Stimulated activated CD8-positive, alpha-beta memory T cell treated with anti-CD3 and anti-CD28 coated beads, Interleukin-4, amount 100 ng/mL, for 1 hour (primary cell): ENCODE data around the gene SCUBE2.

Source experiments
- DNase-seq, 2 donors: peaks; one replicate each; pipeline ENCODE4 v3.0.0-alpha.2; 2020; ENCODE audit warnings: low read depth in 2 of 2, low spot score in 1 of 2

The SCUBE2 gene

GRCh38 chr11:9047964-9048523 is 43.4 kb downstream of the SCUBE2 start:
- DNase-seq: no peak

DNA sequence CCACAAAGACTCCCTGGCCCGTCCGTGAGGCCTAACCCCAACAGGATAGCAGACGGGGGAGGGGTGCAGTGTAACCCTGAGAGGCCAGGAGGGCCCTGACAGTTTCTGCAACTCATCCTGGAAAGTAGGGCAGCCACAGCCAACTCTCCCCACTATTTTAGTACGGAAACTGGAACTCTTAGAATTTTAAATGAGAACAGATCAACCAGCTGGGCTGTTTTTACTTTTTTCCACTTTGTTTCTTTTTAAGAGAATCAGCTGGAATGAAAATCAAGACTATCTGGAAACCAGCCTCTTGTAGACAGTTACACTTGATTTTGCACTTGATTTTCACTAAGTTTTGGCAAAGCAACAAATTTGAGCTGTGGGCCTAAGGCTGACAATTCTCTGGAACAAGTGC is 44.9 kb downstream of the SCUBE2 start:
- no peak for DNase-seq

- DNase-seq: no peak
Observed at GRCh38 chr11:9042488-9042887, 48.9 kb downstream of the SCUBE2 start.

- DNase-seq: no peak
Observed at GRCh38 chr11:9041747-9042146, 49.7 kb downstream of the SCUBE2 start.

GRCh38 chr11:9040410-9040809 is 51.0 kb downstream of the SCUBE2 start:
- no peak for DNase-seq

DNA sequence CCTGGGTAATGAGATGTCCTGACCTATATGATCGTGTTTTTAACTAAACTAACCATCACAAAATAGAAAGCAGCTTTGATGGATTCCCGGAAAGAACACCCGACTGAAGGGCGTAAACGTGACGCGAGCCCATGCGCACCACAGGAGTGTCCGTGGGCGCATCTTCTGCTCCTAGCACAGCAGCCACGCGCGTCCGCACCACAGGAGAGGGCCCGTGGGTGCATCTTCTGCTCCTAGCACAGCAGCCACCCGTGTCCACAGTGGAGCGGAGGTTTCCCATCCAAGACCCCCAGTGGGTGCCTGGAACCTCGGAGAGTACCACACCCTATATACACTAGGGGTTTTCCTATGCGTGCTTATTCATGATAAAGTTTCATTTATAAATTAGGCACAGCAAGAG is 51.5 kb downstream of the SCUBE2 start:
- DNase-seq: no peak

DNA sequence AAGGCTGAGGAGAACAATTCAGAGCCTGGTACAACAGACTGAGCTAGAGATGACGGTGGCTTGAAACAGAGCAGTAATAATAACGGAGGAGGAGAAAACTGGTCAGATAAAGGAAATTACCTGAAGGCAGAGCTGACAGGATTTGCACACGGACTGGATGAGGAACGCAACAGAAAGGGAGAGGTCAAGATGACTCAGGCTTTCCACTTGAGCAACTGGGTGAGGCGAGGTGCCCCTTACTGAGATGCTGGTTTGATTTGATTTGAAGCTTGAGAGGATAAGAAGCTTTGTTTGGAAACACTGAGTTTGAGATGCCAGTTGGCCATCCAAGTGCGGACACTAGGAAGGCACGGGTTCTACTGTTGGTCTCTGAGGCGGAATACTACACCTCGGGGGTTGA is 52.2 kb downstream of the SCUBE2 start:
- no peak for DNase-seq

GRCh38 chr11:9038541-9038940 is 52.9 kb downstream of the SCUBE2 start:
- no peak for DNase-seq

DNA sequence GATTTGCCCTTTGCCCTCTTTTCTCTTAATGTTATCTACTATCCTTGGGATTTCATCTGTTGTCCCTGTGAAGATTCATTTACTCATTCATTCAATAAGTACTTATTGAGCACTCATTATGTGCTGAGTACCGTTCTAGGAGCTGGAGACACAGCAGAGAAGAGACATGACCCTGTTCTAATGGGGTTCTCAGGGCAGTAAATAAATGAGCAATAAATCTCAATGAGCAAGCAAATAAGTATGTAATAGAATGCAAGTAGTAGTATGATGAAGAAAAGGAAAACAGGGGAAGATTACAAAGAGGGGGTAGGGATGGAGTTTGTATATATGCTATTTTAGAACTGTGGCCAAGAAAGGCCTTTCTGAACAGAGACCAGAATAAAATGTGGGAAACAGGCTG is 53.4 kb downstream of the SCUBE2 start:
- no peak for DNase-seq

DNA sequence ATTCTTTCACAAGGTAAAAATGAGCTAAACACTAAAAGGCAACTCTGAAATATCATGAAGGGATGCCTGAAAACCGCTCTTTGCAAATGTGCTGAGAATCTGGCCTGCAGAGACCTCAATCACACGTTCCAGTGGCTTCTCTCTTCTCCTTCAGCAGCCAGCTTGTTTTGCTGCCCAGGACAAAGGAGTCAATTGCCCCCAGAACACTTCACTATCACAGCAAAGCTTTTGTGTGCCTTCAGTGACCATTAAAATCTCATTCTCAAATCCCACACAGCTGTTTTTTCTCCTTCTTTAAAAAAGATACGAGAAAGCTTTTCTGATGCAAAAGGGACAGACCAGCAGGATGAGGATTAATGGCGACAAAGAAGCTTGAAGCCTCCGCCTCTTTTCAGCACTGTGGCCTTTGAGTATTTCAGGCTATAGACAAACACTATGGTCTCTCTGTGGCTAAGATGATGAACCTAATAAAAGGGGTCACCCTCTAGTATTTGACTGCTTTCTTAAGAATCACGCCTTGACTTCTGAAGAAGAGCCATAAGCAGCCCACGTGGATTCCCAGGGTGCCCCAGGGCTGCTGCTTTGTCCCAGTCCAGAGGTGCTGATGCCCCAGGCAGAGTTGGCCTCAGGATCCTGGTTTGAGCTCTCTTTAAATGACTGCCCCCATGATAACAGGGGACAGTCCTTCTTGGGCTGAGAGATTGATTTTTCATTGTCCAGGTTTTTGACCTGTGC is 54.2 kb downstream of the SCUBE2 start:
- no peak for DNase-seq

DNA sequence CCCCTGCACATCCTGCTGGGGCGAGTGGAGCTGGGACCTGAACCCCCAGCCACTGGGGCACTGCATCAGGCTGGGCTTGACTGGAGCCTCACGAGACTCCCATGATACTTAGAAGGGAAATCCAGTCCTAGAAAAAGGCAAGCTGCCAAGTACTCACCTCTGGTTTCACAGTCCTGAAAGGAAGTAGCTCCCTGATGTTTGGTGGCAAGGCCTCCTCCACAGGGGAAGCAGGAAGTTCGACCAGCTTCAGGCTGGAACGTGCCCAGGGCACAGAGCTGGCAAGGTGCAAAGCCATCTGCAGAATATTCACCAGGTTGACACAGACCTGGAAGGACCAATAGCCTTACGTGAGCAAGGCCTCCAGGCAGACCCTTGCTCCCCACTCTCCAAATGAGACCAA is 60.8 kb downstream of the SCUBE2 start:
- no peak for DNase-seq

DNA sequence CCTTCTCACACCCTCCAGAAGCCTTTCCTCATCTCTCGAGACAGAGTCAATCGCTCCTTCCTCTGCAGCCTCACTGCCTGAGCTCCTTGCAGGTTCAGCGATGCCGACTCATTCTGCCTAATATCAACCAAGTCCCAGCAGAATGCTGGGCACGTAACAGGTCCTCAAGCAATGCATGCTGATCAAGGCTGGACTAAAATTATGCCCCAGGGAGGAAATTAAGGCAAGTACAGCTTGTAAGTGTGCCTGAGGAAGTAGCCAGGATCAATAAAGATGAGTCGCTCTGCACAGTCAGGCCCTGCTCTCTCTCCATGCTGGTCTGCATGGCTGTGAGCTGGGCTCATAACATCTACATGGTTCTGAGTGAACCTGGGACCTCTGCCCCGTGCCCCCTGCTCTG is 62.0 kb downstream of the SCUBE2 start:
- no peak for DNase-seq

DNA sequence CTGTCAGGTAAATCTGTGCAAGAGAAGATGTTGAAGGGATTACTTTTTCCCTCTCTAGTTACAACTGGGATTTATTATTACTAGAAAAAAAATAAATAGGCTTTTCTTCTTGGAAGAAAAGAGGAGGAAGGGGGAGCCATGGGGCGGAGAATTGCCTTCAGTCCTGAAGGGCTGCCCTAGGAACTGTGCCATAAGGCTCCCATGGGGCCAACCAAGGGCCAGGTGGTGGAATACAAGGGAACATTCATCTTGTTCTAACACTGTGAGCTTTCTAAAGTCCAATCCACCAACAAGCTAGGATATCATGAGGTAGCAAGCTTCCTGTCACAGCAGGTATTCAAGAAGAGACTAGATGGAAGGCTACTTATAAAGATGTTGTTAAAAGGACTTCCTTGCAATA is 62.8 kb downstream of the SCUBE2 start:
- no peak for DNase-seq

- DNase-seq: no peak
Observed at GRCh38 chr11:9025101-9025850, 66.1 kb downstream of the SCUBE2 start.

DNA sequence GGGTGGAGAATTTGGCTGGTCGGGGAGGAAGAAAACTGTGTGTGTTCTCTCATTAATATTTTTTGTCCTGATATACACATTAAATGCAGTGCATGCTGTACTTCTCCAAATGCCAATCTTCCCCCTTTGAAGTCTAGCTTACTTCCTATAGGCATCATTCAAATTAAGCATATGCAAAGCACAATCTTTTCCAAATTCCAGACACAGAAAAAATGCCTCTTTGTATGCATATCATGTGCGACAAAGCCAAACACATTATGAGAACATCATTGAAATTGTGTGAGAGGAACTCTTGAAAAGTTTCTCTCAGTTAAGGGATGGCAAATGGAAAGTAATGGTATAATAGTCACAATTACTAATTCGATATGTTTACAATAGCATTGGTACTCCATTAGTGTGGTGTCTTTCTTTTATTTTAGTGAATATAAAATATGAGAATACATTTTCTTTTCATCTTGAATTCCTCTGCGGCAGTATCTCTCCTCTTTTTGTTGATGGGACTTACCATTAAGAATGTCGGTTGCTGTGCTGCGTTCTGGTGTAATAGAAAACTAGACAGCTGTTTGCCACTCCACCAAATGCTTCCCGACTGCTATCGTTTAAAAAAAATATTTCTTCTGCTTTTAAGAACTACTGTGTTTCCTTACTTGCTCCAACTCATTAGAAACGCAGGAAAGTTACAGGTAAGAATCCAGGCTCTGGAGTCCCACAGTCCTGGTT is 68.3 kb downstream of the SCUBE2 start:
- DNase-seq: no peak

- no peak for DNase-seq
Observed at GRCh38 chr11:9020916-9021315, 70.5 kb downstream of the SCUBE2 start.

GRCh38 chr11:9019861-9020260 is 71.5 kb downstream of the SCUBE2 start:
- no peak for DNase-seq

GRCh38 chr11:9017773-9018172 is 73.6 kb downstream of the SCUBE2 start:
- DNase-seq: no peak

DNA sequence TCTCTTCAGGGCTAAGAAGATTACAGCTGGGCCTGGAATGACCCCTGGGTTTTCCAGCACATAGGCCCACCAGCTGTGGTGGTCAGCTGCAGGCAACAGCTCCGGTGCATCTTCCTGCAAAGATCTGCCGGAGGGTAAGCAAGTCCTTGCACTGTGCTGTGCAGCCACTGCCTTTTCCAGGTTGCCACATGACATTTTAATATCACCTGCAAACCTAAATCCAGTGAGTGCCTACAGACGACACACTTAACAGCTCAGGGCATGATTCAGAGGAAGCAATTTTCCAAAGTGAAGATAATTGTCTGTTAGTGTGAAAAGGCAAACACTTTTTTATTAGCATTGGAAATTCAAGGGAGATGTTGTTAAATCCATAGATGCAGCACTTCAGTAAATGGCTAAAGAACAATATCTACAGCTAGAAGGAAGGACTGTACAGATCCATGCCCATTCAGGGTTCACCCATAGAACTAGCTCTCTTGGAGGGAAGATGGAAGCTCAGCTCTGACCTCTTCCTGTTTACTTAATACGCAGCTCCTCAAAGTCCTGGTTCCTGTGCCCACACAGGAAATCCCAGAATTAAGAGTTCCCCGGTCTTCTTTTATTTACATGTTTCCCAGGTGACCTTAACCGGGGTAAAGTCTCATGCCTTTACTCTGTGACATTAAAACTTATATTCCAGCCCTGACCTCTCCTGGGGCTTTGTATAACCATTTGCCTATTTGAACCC is 74.3 kb downstream of the SCUBE2 start:
- no peak for DNase-seq

DNA sequence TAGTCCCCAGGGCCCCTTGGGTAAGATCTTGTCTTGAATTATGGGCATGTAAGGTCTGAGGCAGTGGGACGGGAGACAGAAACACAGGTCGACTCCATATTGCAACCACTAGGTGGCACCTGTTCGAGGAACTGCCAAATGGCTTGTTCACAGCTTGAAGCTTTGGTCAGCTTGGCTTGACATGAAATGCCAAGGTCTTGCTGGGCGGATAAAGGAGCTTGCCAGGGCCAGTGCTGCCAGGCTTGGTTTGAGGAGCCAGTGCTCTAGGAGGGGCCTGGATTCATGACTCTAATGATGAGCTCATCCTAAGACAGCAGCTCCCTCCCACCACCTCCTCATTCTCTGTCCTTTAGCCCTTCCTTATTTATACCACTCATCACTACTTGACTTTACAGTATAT is 75.7 kb downstream of the SCUBE2 start:
- peak in 1 of 2 donors; percentile 29 for DNase-seq

DNA sequence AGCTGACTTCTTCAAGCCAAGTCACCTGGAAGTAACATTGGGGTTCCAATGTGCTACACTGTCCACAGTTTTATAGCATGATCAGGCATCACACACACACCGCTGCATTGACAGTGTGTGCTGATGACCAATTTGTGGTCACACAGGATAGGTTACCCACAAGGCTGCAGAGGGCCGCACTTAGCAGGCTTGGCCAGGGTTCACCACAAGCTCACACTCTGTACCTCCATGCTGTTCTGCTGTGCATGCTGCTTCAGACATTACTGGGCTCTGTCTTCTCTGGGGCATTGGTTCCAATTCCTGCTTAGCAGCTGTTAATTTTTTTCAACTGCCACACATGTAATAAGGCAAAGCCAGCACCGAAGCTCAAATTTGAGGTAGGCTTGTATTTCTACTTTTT is 76.6 kb downstream of the SCUBE2 start:
- DNase-seq: no peak
